Measurements from ENCODE around the gene CEP170. TPM values are rescaled to one million over a fixed set of nuclear protein-coding genes. Genes with fewer than 3 reads are reported as not detected.

The CEP170 gene
- total and polyA plus RNA-seq, 2 experiments from 2014 or later = 93.1 to 104 TPM

DNA sequence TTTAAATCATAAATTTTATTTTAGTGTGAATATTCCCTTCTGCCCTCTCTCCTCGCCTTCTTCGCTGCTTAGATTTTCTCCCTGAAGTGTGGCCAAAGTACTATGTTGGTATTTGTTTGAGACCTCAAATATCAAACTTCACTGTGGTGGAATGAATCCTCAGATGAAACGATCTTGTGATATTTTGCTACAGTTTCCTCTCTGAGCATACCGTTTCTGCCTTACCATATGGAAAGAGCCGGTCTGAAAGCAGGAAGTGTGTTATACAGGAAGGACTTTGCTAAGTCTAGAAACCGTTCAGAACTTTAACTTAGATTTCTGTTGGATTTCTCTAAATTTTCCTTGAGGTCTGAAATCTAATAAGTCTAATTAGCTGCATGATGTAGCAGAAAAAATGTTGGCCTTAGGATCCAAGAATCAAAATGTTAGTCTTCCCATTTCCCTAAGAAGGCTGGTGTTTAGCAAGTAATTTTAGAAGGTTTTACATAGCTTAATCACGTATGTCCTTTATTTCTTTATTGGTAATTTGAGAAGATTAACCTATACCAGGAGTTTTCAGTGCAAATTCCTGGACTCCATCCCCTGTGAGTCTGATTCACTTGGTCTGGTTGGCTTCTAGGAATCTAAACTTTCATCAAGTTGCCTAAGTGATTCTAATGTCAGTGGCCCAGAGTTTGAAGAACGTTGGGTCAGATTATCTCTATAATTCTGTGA lies 31.5 kb upstream of the CEP170 start:
- Mint-ChIP-seq H3K27ac (no peak overlapping the region), H3K4me1 (peaks cover 11% of the 10 kb centered on the region)

More for the DNA sequence above, 31.5 kb upstream of the CEP170 start:
- Histone ChIP-seq H3K79me2 (replicated peaks; ENCODE audit: insufficient read depth) (no peaks in the 10 kb centered on the region), H3K27ac (ENCODE audit: low read depth) (no peak overlapping the region), H3K4me2 (no peak overlapping the region), H3K9me2 (ENCODE audit: insufficient read depth) (no peaks in the 10 kb centered on the region), H3K4me3 (no peak overlapping the region), H2AFZ (no peak overlapping the region), H3F3A (replicated peaks; ENCODE audit: low read depth) (no peaks in the 10 kb centered on the region), H3K4me1 (ENCODE audit: insufficient read depth) (no peaks in the 10 kb centered on the region), H4K20me1 (replicated peaks; ENCODE audit: insufficient read depth) (no peaks in the 10 kb centered on the region), H3K36me3 (ENCODE audit: insufficient read depth) (no peaks in the 10 kb centered on the region), H3K27me3 (ENCODE audit: insufficient read depth) (no peaks in the 10 kb centered on the region)
- DNase-seq (ENCODE audit: low spot score) (no peak), ATAC-seq (no peak)
- Mint-ChIP-seq H3K9me3 (no peaks in the 10 kb centered on the region; the same call in 2 of the 3 replicates), H3K4me3 (no peak overlapping the region), H3K27me3 (ENCODE audit: insufficient read depth, low read depth, poor library complexity) (peaks cover 1% of the 10 kb centered on the region), H3K36me3 (ENCODE audit: low read depth) (peaks cover 11% of the 10 kb centered on the region; the same call in 1 of the 3 replicates)
- TF ChIP-seq REST (IDR thresholded peaks at IDR 0.05; ENCODE audit: unreplicated experiment) = no peak
- TF ChIP-seq, protein P1, sequence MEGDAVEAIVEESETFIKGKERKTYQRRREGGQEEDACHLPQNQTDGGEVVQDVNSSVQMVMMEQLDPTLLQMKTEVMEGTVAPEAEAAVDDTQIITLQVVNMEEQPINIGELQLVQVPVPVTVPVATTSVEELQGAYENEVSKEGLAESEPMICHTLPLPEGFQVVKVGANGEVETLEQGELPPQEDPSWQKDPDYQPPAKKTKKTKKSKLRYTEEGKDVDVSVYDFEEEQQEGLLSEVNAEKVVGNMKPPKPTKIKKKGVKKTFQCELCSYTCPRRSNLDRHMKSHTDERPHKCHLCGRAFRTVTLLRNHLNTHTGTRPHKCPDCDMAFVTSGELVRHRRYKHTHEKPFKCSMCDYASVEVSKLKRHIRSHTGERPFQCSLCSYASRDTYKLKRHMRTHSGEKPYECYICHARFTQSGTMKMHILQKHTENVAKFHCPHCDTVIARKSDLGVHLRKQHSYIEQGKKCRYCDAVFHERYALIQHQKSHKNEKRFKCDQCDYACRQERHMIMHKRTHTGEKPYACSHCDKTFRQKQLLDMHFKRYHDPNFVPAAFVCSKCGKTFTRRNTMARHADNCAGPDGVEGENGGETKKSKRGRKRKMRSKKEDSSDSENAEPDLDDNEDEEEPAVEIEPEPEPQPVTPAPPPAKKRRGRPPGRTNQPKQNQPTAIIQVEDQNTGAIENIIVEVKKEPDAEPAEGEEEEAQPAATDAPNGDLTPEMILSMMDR (conservative IDR thresholded peaks at IDR 0.05; ENCODE audit: low read depth in 2 of 2) = no peak
- no peak for TF ChIP-seq EZH2phosphoT487 (IDR thresholded peaks at IDR 0.05; ENCODE audit: unreplicated experiment)
- no peak for TF ChIP-seq ZNF114 (CRISPR knock-in tag; IDR thresholded peaks at IDR 0.05)
- no peak for TF ChIP-seq JUNB (IDR thresholded peaks at IDR 0.05; ENCODE audit: unreplicated experiment)
- TF ChIP-seq, protein P2, sequence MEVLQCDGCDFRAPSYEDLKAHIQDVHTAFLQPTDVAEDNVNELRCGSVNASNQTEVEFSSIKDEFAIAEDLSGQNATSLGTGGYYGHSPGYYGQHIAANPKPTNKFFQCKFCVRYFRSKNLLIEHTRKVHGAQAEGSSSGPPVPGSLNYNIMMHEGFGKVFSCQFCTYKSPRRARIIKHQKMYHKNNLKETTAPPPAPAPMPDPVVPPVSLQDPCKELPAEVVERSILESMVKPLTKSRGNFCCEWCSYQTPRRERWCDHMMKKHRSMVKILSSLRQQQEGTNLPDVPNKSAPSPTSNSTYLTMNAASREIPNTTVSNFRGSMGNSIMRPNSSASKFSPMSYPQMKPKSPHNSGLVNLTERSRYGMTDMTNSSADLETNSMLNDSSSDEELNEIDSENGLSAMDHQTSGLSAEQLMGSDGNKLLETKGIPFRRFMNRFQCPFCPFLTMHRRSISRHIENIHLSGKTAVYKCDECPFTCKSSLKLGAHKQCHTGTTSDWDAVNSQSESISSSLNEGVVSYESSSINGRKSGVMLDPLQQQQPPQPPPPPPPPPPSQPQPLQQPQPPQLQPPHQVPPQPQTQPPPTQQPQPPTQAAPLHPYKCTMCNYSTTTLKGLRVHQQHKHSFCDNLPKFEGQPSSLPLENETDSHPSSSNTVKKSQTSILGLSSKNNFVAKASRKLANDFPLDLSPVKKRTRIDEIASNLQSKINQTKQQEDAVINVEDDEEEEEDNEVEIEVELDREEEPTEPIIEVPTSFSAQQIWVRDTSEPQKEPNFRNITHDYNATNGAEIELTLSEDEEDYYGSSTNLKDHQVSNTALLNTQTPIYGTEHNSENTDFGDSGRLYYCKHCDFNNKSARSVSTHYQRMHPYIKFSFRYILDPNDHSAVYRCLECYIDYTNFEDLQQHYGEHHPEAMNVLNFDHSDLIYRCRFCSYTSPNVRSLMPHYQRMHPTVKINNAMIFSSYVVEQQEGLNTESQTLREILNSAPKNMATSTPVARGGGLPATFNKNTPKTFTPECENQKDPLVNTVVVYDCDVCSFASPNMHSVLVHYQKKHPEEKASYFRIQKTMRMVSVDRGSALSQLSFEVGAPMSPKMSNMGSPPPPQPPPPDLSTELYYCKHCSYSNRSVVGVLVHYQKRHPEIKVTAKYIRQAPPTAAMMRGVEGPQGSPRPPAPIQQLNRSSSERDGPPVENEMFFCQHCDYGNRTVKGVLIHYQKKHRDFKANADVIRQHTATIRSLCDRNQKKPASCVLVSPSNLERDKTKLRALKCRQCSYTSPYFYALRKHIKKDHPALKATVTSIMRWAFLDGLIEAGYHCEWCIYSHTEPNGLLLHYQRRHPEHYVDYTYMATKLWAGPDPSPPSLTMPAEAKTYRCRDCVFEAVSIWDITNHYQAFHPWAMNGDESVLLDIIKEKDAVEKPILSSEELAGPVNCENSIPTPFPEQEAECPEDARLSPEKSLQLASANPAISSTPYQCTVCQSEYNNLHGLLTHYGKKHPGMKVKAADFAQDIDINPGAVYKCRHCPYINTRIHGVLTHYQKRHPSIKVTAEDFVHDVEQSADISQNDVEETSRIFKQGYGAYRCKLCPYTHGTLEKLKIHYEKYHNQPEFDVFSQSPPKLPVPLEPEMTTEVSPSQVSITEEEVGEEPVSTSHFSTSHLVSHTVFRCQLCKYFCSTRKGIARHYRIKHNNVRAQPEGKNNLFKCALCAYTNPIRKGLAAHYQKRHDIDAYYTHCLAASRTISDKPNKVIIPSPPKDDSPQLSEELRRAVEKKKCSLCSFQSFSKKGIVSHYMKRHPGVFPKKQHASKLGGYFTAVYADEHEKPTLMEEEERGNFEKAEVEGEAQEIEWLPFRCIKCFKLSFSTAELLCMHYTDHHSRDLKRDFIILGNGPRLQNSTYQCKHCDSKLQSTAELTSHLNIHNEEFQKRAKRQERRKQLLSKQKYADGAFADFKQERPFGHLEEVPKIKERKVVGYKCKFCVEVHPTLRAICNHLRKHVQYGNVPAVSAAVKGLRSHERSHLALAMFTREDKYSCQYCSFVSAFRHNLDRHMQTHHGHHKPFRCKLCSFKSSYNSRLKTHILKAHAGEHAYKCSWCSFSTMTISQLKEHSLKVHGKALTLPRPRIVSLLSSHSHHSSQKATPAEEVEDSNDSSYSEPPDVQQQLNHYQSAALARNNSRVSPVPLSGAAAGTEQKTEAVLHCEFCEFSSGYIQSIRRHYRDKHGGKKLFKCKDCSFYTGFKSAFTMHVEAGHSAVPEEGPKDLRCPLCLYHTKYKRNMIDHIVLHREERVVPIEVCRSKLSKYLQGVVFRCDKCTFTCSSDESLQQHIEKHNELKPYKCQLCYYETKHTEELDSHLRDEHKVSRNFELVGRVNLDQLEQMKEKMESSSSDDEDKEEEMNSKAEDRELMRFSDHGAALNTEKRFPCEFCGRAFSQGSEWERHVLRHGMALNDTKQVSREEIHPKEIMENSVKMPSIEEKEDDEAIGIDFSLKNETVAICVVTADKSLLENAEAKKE (CRISPR knock-in tag; IDR thresholded peaks at IDR 0.05) = no peak
- TF ChIP-seq CREB1 (CRISPR knock-in tag; IDR thresholded peaks at IDR 0.05; ENCODE audit: low read depth) = no peak
- TF ChIP-seq NANOG (IDR thresholded peaks at IDR 0.05; ENCODE audit: borderline replicate concordance) = no peak
- no peak for TF ChIP-seq STAT1 (IDR thresholded peaks at IDR 0.05; ENCODE audit: unreplicated experiment)

All from GM23338 (cell line).